C4-2B (cell line): Measurements from ENCODE around the gene ZBED4.

Source experiments
- CTCF ChIP-seq: fragments of 450-650 bp; conservative IDR thresholded peaks from 2 replicates; pipeline ENCODE4 v1.5.1; 2017; ENCODE audit warnings: mild to moderate bottlenecking
- ZFX ChIP-seq: fragments of 450-650 bp; IDR thresholded peaks from 2 replicates; pipeline ENCODE4 v1.6.1; 2017

GRCh38 chr22:49904040-49904369, 50.4 kb downstream of the ZBED4 start:
- TF ChIP-seq CTCF (no peak), ZFX (no peak)
